Type B pancreatic cell (in vitro differentiated cells): Measurements from ENCODE around the gene RNF126. TPM values are rescaled to one million over a fixed set of nuclear protein-coding genes. Genes with fewer than 3 reads are reported as not detected.

Source experiments
- DNase-seq: peaks from one replicate; pipeline ENCODE4 v3.0.0; 2021; ENCODE audit warnings: mixed read lengths; ENCODE audit not compliant: unreplicated experiment; ENCODE audit errors: extremely low spot score
- H3K27ac Mint-ChIP-seq: 2 replicates; pipeline ENCODE4 v1.8.0; 2021; ENCODE audit warnings: mild to moderate bottlenecking, mixed read lengths
- H3K27me3 Mint-ChIP-seq: 2 replicates; pipeline ENCODE4 v1.8.0; 2021; ENCODE audit warnings: mixed read lengths
- H3K36me3 Mint-ChIP-seq: 2 replicates; pipeline ENCODE4 v1.8.0; 2021; ENCODE audit warnings: mixed read lengths
- H3K4me1 Mint-ChIP-seq: one replicate; pipeline ENCODE4 v1.8.0; 2021; ENCODE audit warnings: mixed read lengths; ENCODE audit not compliant: unreplicated experiment
- H3K4me3 Mint-ChIP-seq: 2 replicates; pipeline ENCODE4 v1.8.0; 2021; ENCODE audit warnings: mild to moderate bottlenecking, mixed read lengths
- H3K9me3 Mint-ChIP-seq: 2 replicates; pipeline ENCODE4 v1.8.0; 2021; ENCODE audit warnings: mixed read lengths
- CTCF ChIP-seq: fragments of 200-600 bp; sonication (generic); conservative IDR thresholded peaks from 2 replicates; pipeline ENCODE4 v1.5.0; 2021; ENCODE audit warnings: antibody characterized with exemption, mild to moderate bottlenecking
- total RNA-seq: library from RNA; stranded (reverse); gene quantifications from 2 replicates; pipeline ENCODE4 v1.2.1, GENCODE V29; 2021; ENCODE audit warnings: low replicate concordance

Gene RNF126
- total RNA-seq, 1 donor from 2014 or later, result 38.1 TPM

GRCh38 chr19:680287-681028 lies 17.4 kb upstream of the RNF126 start:
- Mint-ChIP-seq H3K27me3 (peaks cover 1% of the 10 kb centered on the region), H3K36me3 (no peaks in the 10 kb centered on the region), H3K9me3 (no peaks in the 10 kb centered on the region), H3K4me3 (peak overlapping the region; percentile 94), H3K4me1 (peaks cover 2% of the 10 kb centered on the region), H3K27ac (peak overlapping the region; percentile 96)
- peak; percentile 100 for DNase-seq
- TF ChIP-seq CTCF, result peak; percentile 56

- H3K27ac Mint-ChIP-seq, result no peak overlapping the region
- no peak for TF ChIP-seq CTCF
- peaks cover 7% of the 10 kb centered on the region for H3K4me1 Mint-ChIP-seq
- peak overlapping the region; percentile 83 for H3K4me3 Mint-ChIP-seq
- DNase-seq, result no peak
- no peaks in the 10 kb centered on the region for H3K36me3 Mint-ChIP-seq
- H3K27me3 Mint-ChIP-seq, result peaks cover 6% of the 10 kb centered on the region
- no peaks in the 10 kb centered on the region for H3K9me3 Mint-ChIP-seq
These were observed 16.6 kb upstream of the RNF126 start for GRCh38 chr19:679418-680286.

- peak overlapping the region; percentile 61 for H3K27ac Mint-ChIP-seq
- TF ChIP-seq CTCF, result no peak
- H3K27me3 Mint-ChIP-seq, result peaks cover 6% of the 10 kb centered on the region
- H3K4me3 Mint-ChIP-seq, result peak overlapping the region; percentile 83
- no peak for DNase-seq
- H3K4me1 Mint-ChIP-seq, result peaks cover 7% of the 10 kb centered on the region
- no peaks in the 10 kb centered on the region for H3K36me3 Mint-ChIP-seq
- H3K9me3 Mint-ChIP-seq, result no peaks in the 10 kb centered on the region
These were observed 15.9 kb upstream of the RNF126 start for GRCh38 chr19:678791-679388.

GRCh38 chr19:677601-678436 lies 14.8 kb upstream of the RNF126 start:
- Mint-ChIP-seq H3K27ac (no peak overlapping the region), H3K27me3 (peaks cover 6% of the 10 kb centered on the region), H3K9me3 (no peaks in the 10 kb centered on the region), H3K4me3 (peak overlapping the region; percentile 58), H3K4me1 (peaks cover 7% of the 10 kb centered on the region), H3K36me3 (no peaks in the 10 kb centered on the region)
- no peak for DNase-seq
- no peak for TF ChIP-seq CTCF

GRCh38 chr19:677201-677600 lies 14.2 kb upstream of the RNF126 start:
- Mint-ChIP-seq H3K36me3 (no peaks in the 10 kb centered on the region), H3K4me3 (no peak overlapping the region), H3K27me3 (peaks cover 6% of the 10 kb centered on the region), H3K27ac (no peak overlapping the region), H3K4me1 (peaks cover 7% of the 10 kb centered on the region), H3K9me3 (no peaks in the 10 kb centered on the region)
- no peak for TF ChIP-seq CTCF
- DNase-seq, result no peak
